Lower leg skin (tissue), 3 donors: ENCODE data around the gene ZBTB20.

Source experiments
- CTCF ChIP-seq, 3 donors: fragments of 450-650 bp; IDR thresholded peaks; one replicate each; pipeline ENCODE4 v1.5.1; 2016; ENCODE audit warnings: antibody characterized with exemption in 3 of 3, mild to moderate bottlenecking in 3 of 3, moderate library complexity in 2 of 3
- POLR2A ChIP-seq, 2 donors: fragments of 450-650 bp; IDR thresholded peaks; one replicate each; pipeline ENCODE4 v1.6.1; 2016 to 2017; ENCODE audit warnings: antibody characterized with exemption in 2 of 2, mild to moderate bottlenecking in 1 of 2, moderate library complexity in 1 of 2

- no peak for TF ChIP-seq CTCF (IDR thresholded peaks at IDR 0.05)
- no peak for TF ChIP-seq POLR2A (IDR thresholded peaks at IDR 0.05)
Observed at GRCh38 chr3:114590309-114591047, 556.6 kb downstream of the ZBTB20 start.
